Head of caudate nucleus (tissue), 42 donors: Measurements from ENCODE around the gene ARHGDIG.

ENCODE experiments used
- DNase-seq, 42 donors: peaks; one replicate each; pipeline versions ENCODE4 v3.0.0 to v3.0.0-alpha.2; 2020 to 2021; ENCODE audit warnings: mixed read lengths in 7 of 42
- intact Hi-C: fragments of 100-400 bp; cut with DNase I; formaldehyde crosslinking; loops from one replicate; pipeline ENCODE4 v1.15.0; 2022

The ARHGDIG gene

GRCh38 chr16:276426-277077 is 3.8 kb upstream of the ARHGDIG start:
- DNase-seq: no peak
- intact Hi-C loops: no loop called here

- DNase-seq: peak in 3 of 42 donors; percentile 17 to 25 (median 22)
- intact Hi-C loops: no loop called here
Measured at GRCh38 chr16:278863-279366, 1.5 kb upstream of the ARHGDIG start.

- DNase-seq: no peak
- intact Hi-C loops: no loop called here
Measured at GRCh38 chr16:279531-279930, 860 bp upstream of the ARHGDIG start.

GRCh38 chr16:280005-280460 is 358 bp upstream of the ARHGDIG start:
- intact Hi-C loops: no loop called here
- DNase-seq: no peak

- DNase-seq: no peak
- intact Hi-C loops: no loop called here
Measured at GRCh38 chr16:280991-281659, 734 bp downstream of the ARHGDIG start.

- intact Hi-C loops: no loop called here
- no peak for DNase-seq
Measured at GRCh38 chr16:281660-282255, 1.4 kb downstream of the ARHGDIG start.

GRCh38 chr16:282491-282890 is 2.1 kb downstream of the ARHGDIG start:
- intact Hi-C loops: no loop called here
- DNase-seq: no peak

GRCh38 chr16:283033-283805 is 2.8 kb downstream of the ARHGDIG start, which contains the start of gene PDIA2:
PDIA2 (plus strand) TSS chr16:283164; CDS start chr16:283170, 6 bp downstream.
- peak in 5 of 42 donors; percentile 10 to 66 (median 43) for DNase-seq
- intact Hi-C loops: no loop called here

GRCh38 chr16:284204-285120 is 4.1 kb downstream of the ARHGDIG start:
- no peak for DNase-seq
- intact Hi-C loops: no loop called here

GRCh38 chr16:285146-286055 is 5.0 kb downstream of the ARHGDIG start:
- DNase-seq: no peak
- intact Hi-C loops: no loop called here

- intact Hi-C loops: no loop called here
- no peak for DNase-seq
Measured at GRCh38 chr16:286491-287297, 6.3 kb downstream of the ARHGDIG start.

GRCh38 chr16:287298-287811 is 7.0 kb downstream of the ARHGDIG start:
- intact Hi-C loops: no loop called here
- no peak for DNase-seq

- DNase-seq: no peak
- intact Hi-C loops: no loop called here
Measured at GRCh38 chr16:287981-288920, 7.9 kb downstream of the ARHGDIG start.

- DNase-seq: no peak
- intact Hi-C loops: no loop called here
Measured at GRCh38 chr16:289395-289997, 9.1 kb downstream of the ARHGDIG start.
